HepG2 (cell line): ENCODE results near the gene F2RL3. TPM values are rescaled to one million over a fixed set of nuclear protein-coding genes. Genes with fewer than 3 reads are reported as not detected.

Experiments
- ATF7 ChIP-seq, 2 experiments: fragments of 450-650 bp in 1 of 2; sonication (generic) in 1 of 2; formaldehyde crosslinking in 1 of 2; IDR thresholded peaks; 2 replicates each; pipeline versions ENCODE4 v1.4.0 to v1.6.1; 2016 to 2020; ENCODE audit warnings: antibody characterized with exemption in 1 of 2, mild to moderate bottlenecking in 1 of 2, missing genetic modification reagents in 1 of 2
- ELF4 ChIP-seq: sonication (generic); formaldehyde crosslinking; IDR thresholded peaks from 2 replicates; pipeline ENCODE4 v1.5.0; 2020; ENCODE audit warnings: missing genetic modification reagents, mild to moderate bottlenecking, moderate library complexity, borderline replicate concordance
- FOXJ3 ChIP-seq: sonication (generic); formaldehyde crosslinking; IDR thresholded peaks from 2 replicates; pipeline ENCODE4 v1.4.0; 2020; ENCODE audit warnings: missing genetic modification reagents, mild to moderate bottlenecking, borderline replicate concordance
- RELA ChIP-seq: sonication (generic); formaldehyde crosslinking; IDR thresholded peaks from 2 replicates; pipeline ENCODE4 v1.4.0; 2020; ENCODE audit warnings: missing genetic modification reagents
- SMYD3 ChIP-seq: sonication (generic); formaldehyde crosslinking; IDR thresholded peaks from 2 replicates; pipeline ENCODE4 v1.8.1; 2023; ENCODE audit warnings: mild to moderate bottlenecking, missing genetic modification reagents
- XBP1 ChIP-seq: sonication (generic); formaldehyde crosslinking; IDR thresholded peaks from 2 replicates; pipeline ENCODE4 v1.5.0; 2020; ENCODE audit warnings: missing genetic modification reagents
- ZFP82 ChIP-seq: sonication (generic); formaldehyde crosslinking; IDR thresholded peaks from 2 replicates; pipeline ENCODE4 v1.5.1; 2020; ENCODE audit warnings: mild to moderate bottlenecking, missing genetic modification reagents, borderline replicate concordance
- ZNF232 ChIP-seq: sonication (generic); formaldehyde crosslinking; IDR thresholded peaks from 2 replicates; pipeline ENCODE4 v1.4.0; 2020; ENCODE audit warnings: missing genetic modification reagents, borderline replicate concordance
- ZNF331 ChIP-seq: sonication (generic); formaldehyde crosslinking; IDR thresholded peaks from 2 replicates; pipeline ENCODE4 v1.4.0; 2020; ENCODE audit warnings: missing genetic modification reagents
- ZNF460 ChIP-seq: sonication (generic); formaldehyde crosslinking; IDR thresholded peaks from 2 replicates; pipeline ENCODE4 v1.5.1; 2020; ENCODE audit warnings: missing genetic modification reagents, mild to moderate bottlenecking, borderline replicate concordance
- ZNF598 ChIP-seq: sonication (generic); formaldehyde crosslinking; IDR thresholded peaks from 2 replicates; pipeline ENCODE4 v1.5.1; 2020; ENCODE audit warnings: mild to moderate bottlenecking, missing genetic modification reagents, borderline replicate concordance
- ZNF674 ChIP-seq: sonication (generic); formaldehyde crosslinking; IDR thresholded peaks from 2 replicates; pipeline ENCODE4 v1.5.0; 2020; ENCODE audit warnings: low read depth, mild to moderate bottlenecking, missing genetic modification reagents
- polyA plus RNA-seq, 8 experiments: library from polyadenylated mRNA; depleted of rRNA in 3 of 8; stranded (reverse) in 7 of 8; unstranded in 1 of 8; fragments of >200 nt; fragmentation: Illumina TruSeq in 4 of 8; extraction: Trizol in 4 of 8; gene quantifications; 2 replicates each; pipeline versions ENCODE4 v1.2.1 to v1.2.3, GENCODE V29; 2011 to 2016; ENCODE audit warnings: low read depth in 4 of 8, missing spikeins in 1 of 8, mixed read lengths in 1 of 8; ENCODE audit not compliant: insufficient read depth in 1 of 8
- total RNA-seq, 5 experiments: library from RNA; depleted of rRNA; stranded (reverse); fragments of >200 nt; fragmentation: Illumina TruSeq; extraction: Trizol; gene quantifications; 2 replicates each; pipeline ENCODE4 v1.2.3, GENCODE V29; 2016; ENCODE audit warnings: low read depth in 1 of 5
- TF ChIP-seq, protein P1 (sequence below): IDR thresholded peaks from 2 replicates; pipeline ENCODE4 v1.6.1; 2016; ENCODE audit warnings: control low read depth
- TF ChIP-seq, protein P2 (sequence below): sonication (generic); formaldehyde crosslinking; IDR thresholded peaks from 2 replicates; pipeline ENCODE4 v1.5.1; 2020; ENCODE audit warnings: mild to moderate bottlenecking, missing genetic modification reagents, moderate library complexity
- TF ChIP-seq, protein P3 (sequence below): sonication (generic); formaldehyde crosslinking; IDR thresholded peaks from 2 replicates; pipeline ENCODE4 v1.8.0; 2022; ENCODE audit warnings: missing genetic modification reagents, low read depth, mild to moderate bottlenecking, borderline replicate concordance
- TF ChIP-seq, protein P4 (sequence below): sonication (generic); formaldehyde crosslinking; IDR thresholded peaks from 2 replicates; pipeline ENCODE4 v1.5.0; 2020; ENCODE audit warnings: missing genetic modification reagents
- TF ChIP-seq, protein P5 (sequence below): sonication (generic); formaldehyde crosslinking; IDR thresholded peaks from 2 replicates; pipeline ENCODE4 v1.4.0; 2020; ENCODE audit warnings: low read depth, mild to moderate bottlenecking, missing genetic modification reagents
- TF ChIP-seq, protein P6 (sequence below): sonication (generic); formaldehyde crosslinking; IDR thresholded peaks from 2 replicates; pipeline ENCODE4 v1.4.0; 2020; ENCODE audit warnings: missing genetic modification reagents, borderline replicate concordance
- TF ChIP-seq, protein P7 (sequence below), 2 experiments: sonication (generic) in 1 of 2; formaldehyde crosslinking in 1 of 2; IDR thresholded peaks; 2 replicates each; pipeline versions ENCODE4 v1.5.1 to v1.6.1; 2011 to 2020; ENCODE audit warnings: borderline replicate concordance in 1 of 2, low read depth in 1 of 2, low read length in 1 of 2, mild to moderate bottlenecking in 1 of 2, missing genetic modification reagents in 1 of 2, moderate library complexity in 1 of 2

F2RL3 gene
- total and polyA plus RNA-seq, 2 of the 13 experiments (the other 11 are each of a cell fraction or from before 2014, with no cell fraction given): not detected

DNA sequence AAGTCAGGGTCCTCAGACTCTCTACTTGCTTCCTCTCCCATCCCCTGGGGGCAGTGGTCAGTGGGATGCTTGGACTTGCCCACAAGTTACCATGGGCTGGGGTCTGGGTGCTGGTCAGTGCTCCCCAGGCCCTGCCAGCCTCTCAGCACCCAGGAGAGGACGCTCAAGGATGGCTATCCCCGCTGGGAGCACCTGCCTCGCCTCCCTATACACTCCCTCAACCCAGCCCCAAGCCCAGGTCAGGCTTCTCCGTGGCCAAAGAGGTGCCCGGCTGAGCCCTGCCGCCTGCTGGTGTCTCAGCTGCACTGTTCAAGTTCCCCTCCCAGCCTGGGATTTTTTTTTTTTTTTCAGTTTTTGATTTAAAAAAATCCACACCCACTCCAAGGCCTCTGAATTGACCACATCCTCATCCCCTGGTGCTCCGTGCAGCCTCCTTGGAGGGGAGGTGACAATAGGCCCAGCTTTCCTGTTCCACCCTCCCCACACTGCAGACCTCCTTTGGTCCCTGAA, 10.8 kb downstream of the F2RL3 start (continued):
- TF ChIP-seq, protein P1, sequence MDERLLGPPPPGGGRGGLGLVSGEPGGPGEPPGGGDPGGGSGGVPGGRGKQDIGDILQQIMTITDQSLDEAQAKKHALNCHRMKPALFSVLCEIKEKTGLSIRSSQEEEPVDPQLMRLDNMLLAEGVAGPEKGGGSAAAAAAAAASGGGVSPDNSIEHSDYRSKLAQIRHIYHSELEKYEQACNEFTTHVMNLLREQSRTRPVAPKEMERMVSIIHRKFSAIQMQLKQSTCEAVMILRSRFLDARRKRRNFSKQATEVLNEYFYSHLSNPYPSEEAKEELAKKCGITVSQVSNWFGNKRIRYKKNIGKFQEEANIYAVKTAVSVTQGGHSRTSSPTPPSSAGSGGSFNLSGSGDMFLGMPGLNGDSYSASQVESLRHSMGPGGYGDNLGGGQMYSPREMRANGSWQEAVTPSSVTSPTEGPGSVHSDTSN (CRISPR knock-in tag): no peak
- TF ChIP-seq, protein P2, sequence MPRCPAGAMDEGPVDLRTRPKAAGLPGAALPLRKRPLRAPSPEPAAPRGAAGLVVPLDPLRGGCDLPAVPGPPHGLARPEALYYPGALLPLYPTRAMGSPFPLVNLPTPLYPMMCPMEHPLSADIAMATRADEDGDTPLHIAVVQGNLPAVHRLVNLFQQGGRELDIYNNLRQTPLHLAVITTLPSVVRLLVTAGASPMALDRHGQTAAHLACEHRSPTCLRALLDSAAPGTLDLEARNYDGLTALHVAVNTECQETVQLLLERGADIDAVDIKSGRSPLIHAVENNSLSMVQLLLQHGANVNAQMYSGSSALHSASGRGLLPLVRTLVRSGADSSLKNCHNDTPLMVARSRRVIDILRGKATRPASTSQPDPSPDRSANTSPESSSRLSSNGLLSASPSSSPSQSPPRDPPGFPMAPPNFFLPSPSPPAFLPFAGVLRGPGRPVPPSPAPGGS (CRISPR knock-in tag): no peak
- TF ChIP-seq ZNF232 (no peak), ZFP82 (CRISPR knock-in tag) (no peak), ELF4 (no peak), ATF7 (IDR thresholded peaks at IDR 0.05) (no peak), ATF7 (CRISPR knock-in tag; IDR thresholded peaks at IDR 0.05) (no peak), ZNF598 (no peak), FOXJ3 (CRISPR knock-in tag) (no peak), ZNF460 (CRISPR knock-in tag) (no peak), ZNF674 (no peak), XBP1 (CRISPR knock-in tag) (no peak), RELA (CRISPR knock-in tag) (no peak), SMYD3 (no peak), ZNF331 (CRISPR knock-in tag) (peak; percentile 81; the same call in 1 of the 2 replicates)
- TF ChIP-seq, protein P3, sequence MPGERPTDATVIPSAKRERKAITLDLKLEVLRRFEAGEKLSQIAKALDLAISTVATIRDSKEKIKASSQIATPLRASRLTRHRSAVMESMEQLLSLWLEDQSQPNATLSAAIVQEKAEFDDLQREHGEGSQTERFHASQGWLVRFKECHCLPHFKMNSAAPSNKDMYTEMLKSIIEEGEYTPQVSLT (CRISPR knock-in tag): no peak
- TF ChIP-seq, protein P4, sequence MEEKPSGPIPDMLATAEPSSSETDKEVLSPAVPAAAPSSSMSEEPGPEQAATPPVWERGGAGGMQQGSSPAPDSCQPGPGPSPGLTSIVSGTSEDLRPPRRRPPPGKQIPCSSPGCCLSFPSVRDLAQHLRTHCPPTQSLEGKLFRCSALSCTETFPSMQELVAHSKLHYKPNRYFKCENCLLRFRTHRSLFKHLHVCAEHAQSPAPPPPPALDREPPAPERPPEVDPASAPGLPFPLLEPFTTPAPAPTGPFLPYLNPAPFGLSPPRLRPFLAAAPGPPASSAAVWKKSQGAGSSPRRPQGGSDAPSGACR (CRISPR knock-in tag): no peak
- TF ChIP-seq, protein P5, sequence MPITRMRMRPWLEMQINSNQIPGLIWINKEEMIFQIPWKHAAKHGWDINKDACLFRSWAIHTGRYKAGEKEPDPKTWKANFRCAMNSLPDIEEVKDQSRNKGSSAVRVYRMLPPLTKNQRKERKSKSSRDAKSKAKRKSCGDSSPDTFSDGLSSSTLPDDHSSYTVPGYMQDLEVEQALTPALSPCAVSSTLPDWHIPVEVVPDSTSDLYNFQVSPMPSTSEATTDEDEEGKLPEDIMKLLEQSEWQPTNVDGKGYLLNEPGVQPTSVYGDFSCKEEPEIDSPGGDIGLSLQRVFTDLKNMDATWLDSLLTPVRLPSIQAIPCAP (CRISPR knock-in tag): no peak
- TF ChIP-seq, protein P6, sequence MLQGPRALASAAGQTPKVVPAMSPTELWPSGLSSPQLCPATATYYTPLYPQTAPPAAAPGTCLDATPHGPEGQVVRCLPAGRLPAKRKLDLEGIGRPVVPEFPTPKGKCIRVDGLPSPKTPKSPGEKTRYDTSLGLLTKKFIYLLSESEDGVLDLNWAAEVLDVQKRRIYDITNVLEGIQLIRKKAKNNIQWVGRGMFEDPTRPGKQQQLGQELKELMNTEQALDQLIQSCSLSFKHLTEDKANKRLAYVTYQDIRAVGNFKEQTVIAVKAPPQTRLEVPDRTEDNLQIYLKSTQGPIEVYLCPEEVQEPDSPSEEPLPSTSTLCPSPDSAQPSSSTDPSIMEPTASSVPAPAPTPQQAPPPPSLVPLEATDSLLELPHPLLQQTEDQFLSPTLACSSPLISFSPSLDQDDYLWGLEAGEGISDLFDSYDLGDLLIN (CRISPR knock-in tag): no peak
- TF ChIP-seq, protein P7, sequence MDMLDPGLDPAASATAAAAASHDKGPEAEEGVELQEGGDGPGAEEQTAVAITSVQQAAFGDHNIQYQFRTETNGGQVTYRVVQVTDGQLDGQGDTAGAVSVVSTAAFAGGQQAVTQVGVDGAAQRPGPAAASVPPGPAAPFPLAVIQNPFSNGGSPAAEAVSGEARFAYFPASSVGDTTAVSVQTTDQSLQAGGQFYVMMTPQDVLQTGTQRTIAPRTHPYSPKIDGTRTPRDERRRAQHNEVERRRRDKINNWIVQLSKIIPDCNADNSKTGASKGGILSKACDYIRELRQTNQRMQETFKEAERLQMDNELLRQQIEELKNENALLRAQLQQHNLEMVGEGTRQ (IDR thresholded peaks at IDR 0.05; ENCODE audit: low read depth, low read length): no peak
- TF ChIP-seq, protein P7 (CRISPR knock-in tag; IDR thresholded peaks at IDR 0.05; ENCODE audit: borderline replicate concordance): no peak
